Sigmoid colon (tissue), 4 donors: Measurements from ENCODE around the gene CBX6.

ENCODE experiments used
- CTCF ChIP-seq, 4 experiments: fragments of 450-650 bp in 3 of 4; fragments of 200-600 bp in 1 of 4; IDR thresholded peaks; one replicate each; pipeline ENCODE4 v1.5.1; 2016 to 2019; ENCODE audit warnings: antibody characterized with exemption in 4 of 4, mild to moderate bottlenecking in 3 of 4, moderate library complexity in 2 of 4
- EP300 ChIP-seq, 4 donors: sonication (generic); formaldehyde crosslinking; IDR thresholded peaks; one replicate each; pipeline ENCODE4 v1.6.1; 2017; ENCODE audit warnings: antibody characterized with exemption in 4 of 4
- POLR2A ChIP-seq, 2 donors: fragments of 450-650 bp; IDR thresholded peaks; one replicate each; pipeline ENCODE4 v1.6.1; 2016; ENCODE audit warnings: antibody characterized with exemption in 2 of 2, mild to moderate bottlenecking in 2 of 2, moderate library complexity in 2 of 2
- POLR2AphosphoS5 ChIP-seq, 4 donors: sonication (generic); formaldehyde crosslinking; IDR thresholded peaks; one replicate each; pipeline ENCODE4 v1.6.1; 2017; ENCODE audit warnings: antibody characterized with exemption in 4 of 4

GRCh38 chr22:38840129-38840528, 31.9 kb downstream of the CBX6 start:
- TF ChIP-seq POLR2A (IDR thresholded peaks at IDR 0.05), result no peak
- TF ChIP-seq CTCF (IDR thresholded peaks at IDR 0.05), result no peak
- no peak for TF ChIP-seq POLR2AphosphoS5 (IDR thresholded peaks at IDR 0.05)
- TF ChIP-seq EP300 (IDR thresholded peaks at IDR 0.05), result no peak
